Cardiac muscle cell (in vitro differentiated cells and primary cell): ENCODE data around the gene OSBPL5. TPM values are rescaled to one million over a fixed set of nuclear protein-coding genes. Genes with fewer than 3 reads are reported as not detected.

Source experiments
- DNase-seq, 2 donors: peaks; one replicate each; pipeline versions ENCODE4 v3.0.0 to v3.0.0-alpha.2; 2010 to 2017; ENCODE audit warnings: low read depth in 1 of 2, low spot score in 1 of 2
- H3K27ac ChIP-seq: fragments of 200-600 bp; sonication (generic); 2 replicates; pipeline ENCODE4 v1.5.1; 2016
- H3K27me3 ChIP-seq: fragments of 200-600 bp; sonication (generic); 2 replicates; pipeline ENCODE4 v1.6.0; 2016; ENCODE audit warnings: control low read depth
- H3K36me3 ChIP-seq: fragments of 200-600 bp; sonication (generic); 2 replicates; pipeline ENCODE4 v1.5.1; 2016; ENCODE audit warnings: control low read depth
- H3K4me1 ChIP-seq: fragments of 200-600 bp; sonication (generic); 2 replicates; pipeline ENCODE4 v1.8.1; 2017; ENCODE audit warnings: low read depth, mild to moderate bottlenecking, mixed run types
- H3K4me3 ChIP-seq: fragments of 200-600 bp; sonication (generic); 2 replicates; pipeline ENCODE4 v1.5.1; 2016; ENCODE audit warnings: mild to moderate bottlenecking
- H3K9me3 ChIP-seq: fragments of 200-600 bp; sonication (generic); 2 replicates; pipeline ENCODE4 v1.5.1; 2017; ENCODE audit warnings: low read depth, mild to moderate bottlenecking, control low read depth
- polyA plus RNA-seq: library from polyadenylated mRNA; unstranded; fragments of >200 nt; fragmentation: Nextera tagmentation; extraction: Ambion mirVana; gene quantifications from 2 replicates; pipeline ENCODE4 v1.2.1, GENCODE V29; 2016
- total RNA-seq: library from RNA; depleted of rRNA; stranded (reverse); fragments of >200 nt; gene quantifications from 2 replicates; pipeline ENCODE4 v1.2.3, GENCODE V29; 2016
- TF ChIP-seq, protein P1 (sequence below): IDR thresholded peaks from 2 replicates; pipeline ENCODE4 v1.5.1; 2012; ENCODE audit warnings: low read depth, mild to moderate bottlenecking, low read length

OSBPL5 gene
- total and polyA plus RNA-seq, 2 experiments from 2014 or later: 20.9 to 33.9 TPM

DNA sequence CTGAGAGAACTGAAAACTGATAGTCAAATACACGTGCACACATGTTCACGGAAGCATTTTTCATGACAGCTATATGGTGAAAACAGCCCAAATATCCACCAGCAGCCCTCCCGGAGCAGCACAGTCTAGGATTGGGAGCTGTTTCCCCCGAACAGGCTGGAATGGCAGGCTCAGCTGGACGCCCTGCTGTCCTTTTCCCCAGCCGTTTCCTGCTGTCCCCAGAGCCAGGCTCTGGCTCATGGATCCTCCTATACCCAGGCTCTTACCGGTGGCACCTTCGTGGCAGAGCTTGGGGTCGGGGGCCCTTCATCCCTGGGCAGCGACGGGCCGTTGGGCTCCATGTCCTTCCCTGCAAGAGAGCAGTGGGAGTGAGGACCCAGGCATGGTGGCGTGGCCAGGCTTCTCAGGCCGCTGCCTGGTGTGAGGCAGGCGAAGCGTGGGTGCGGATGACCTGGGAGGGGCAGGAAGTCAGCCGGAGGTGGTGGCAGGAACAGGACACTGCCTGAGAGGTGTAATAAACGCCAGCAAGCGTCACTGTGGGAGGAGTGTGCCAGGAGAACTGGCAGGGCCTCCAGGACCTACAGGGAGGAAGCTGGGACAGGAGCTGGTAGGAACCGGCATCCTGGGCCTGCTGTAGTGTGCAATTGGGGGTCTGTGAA is 38.8 kb downstream of the OSBPL5 start:
- TF ChIP-seq, protein P1, sequence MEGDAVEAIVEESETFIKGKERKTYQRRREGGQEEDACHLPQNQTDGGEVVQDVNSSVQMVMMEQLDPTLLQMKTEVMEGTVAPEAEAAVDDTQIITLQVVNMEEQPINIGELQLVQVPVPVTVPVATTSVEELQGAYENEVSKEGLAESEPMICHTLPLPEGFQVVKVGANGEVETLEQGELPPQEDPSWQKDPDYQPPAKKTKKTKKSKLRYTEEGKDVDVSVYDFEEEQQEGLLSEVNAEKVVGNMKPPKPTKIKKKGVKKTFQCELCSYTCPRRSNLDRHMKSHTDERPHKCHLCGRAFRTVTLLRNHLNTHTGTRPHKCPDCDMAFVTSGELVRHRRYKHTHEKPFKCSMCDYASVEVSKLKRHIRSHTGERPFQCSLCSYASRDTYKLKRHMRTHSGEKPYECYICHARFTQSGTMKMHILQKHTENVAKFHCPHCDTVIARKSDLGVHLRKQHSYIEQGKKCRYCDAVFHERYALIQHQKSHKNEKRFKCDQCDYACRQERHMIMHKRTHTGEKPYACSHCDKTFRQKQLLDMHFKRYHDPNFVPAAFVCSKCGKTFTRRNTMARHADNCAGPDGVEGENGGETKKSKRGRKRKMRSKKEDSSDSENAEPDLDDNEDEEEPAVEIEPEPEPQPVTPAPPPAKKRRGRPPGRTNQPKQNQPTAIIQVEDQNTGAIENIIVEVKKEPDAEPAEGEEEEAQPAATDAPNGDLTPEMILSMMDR: no peak
- Histone ChIP-seq H3K4me3 (no peak overlapping the region), H3K36me3 (no peaks in the 10 kb centered on the region), H3K4me1 (no peaks in the 10 kb centered on the region), H3K27ac (no peak overlapping the region), H3K9me3 (no peaks in the 10 kb centered on the region), H3K27me3 (no peaks in the 10 kb centered on the region)
- DNase-seq: no peak

DNA sequence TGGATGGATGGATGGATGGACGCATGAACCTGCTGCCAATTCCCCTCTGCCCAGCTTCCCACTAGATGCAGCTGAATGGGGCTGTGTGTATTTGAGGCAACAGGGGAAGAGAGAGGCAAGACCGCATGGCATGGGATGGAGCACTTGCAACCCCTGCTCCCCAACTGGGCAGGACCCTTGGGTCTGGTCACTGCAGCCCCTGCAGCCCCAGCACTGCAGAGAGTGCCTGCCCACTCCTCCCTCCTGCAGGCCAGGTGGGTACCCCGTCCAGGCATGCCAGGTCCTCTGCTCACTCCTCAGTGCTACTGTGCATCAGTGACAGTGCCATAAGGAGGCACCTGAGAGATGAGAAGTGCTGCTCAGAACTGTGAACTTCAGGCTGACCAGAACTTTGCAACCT is 40.3 kb downstream of the OSBPL5 start:
- H3K36me3 ChIP-seq: no peaks in the 10 kb centered on the region
- DNase-seq: no peak
- H3K27ac ChIP-seq: no peak overlapping the region
- H3K4me1 ChIP-seq: no peaks in the 10 kb centered on the region
- H3K4me3 ChIP-seq: no peak overlapping the region
- TF ChIP-seq, protein P1: no peak
- no peaks in the 10 kb centered on the region for H3K9me3 ChIP-seq
- H3K27me3 ChIP-seq: no peaks in the 10 kb centered on the region

DNA sequence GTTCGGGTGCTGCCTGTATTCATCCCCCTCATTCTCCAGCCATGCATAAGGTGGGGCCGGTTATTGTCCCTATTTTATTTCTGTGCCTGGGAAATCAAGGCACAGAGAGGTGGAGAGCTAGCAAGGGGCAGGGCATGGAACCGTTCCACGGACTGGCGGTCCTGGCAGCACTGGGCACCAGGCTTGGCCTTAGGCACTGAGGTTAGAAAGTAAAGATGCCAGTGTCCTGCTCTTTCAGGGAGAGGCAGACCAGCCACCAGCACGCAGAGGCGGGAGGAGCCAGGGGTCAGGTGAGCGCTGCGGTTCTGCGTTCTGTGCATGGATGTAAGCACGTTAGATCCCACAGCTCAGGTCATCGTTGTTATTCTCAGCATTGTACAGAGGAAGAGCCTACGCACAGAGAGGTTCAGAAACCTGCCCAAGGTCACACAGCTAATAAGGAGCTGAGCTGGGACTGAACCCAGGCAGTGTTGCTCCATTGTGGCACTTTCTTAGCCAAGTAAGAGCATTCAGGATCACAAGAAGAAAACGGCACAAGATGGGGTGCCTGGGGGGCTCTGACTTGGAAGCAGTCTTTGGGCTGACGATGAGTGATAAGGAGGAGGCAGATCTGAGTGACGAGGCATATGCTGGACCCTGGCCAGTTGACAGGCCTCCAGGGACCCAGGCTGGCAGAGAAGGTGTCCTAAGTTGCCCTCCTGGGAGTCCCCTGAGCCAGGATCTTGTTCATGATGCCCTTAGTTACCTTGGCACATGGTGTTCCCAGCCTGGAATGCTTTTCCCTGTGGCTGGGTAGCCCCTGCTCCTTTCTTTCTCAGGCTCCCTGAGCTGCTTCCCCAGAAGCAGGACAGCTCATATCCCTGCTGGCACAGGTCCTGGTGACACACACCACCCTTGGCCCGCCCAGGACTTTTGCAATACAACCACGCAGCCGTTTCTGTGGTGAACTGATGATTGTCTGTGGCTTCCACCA is 41.1 kb downstream of the OSBPL5 start:
- TF ChIP-seq, protein P1: no peak
- peak in 1 of 2 donors; percentile 96 for DNase-seq
- no peaks in the 10 kb centered on the region for H3K27me3 ChIP-seq
- no peaks in the 10 kb centered on the region for H3K9me3 ChIP-seq
- no peaks in the 10 kb centered on the region for H3K4me1 ChIP-seq
- H3K36me3 ChIP-seq: no peaks in the 10 kb centered on the region
- no peak overlapping the region for H3K27ac ChIP-seq
- no peak overlapping the region for H3K4me3 ChIP-seq

DNA sequence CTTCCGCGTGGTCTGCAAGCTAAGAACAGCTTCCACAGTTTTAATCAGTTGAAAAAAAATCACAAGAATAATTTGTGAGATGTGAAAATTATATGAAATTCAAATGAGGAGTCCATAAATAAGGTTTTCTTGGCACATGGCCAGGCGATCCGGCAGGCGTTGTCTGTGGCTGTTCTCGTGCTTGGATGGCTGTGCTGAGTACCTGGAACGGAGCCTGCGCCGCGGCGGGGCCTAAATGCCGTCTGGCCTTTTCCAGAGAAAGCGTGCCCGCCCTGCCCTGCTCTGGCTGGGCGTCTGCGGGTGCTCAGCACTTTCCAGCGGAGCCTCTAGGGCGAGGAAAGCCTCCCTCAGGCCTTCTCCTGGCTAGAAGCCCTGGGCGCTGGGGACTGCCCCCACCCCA is 41.8 kb downstream of the OSBPL5 start:
- H3K27ac ChIP-seq: no peak overlapping the region
- no peaks in the 10 kb centered on the region for H3K36me3 ChIP-seq
- H3K4me1 ChIP-seq: no peaks in the 10 kb centered on the region
- H3K27me3 ChIP-seq: no peaks in the 10 kb centered on the region
- DNase-seq: no peak
- H3K4me3 ChIP-seq: no peak overlapping the region
- TF ChIP-seq, protein P1: no peak
- no peaks in the 10 kb centered on the region for H3K9me3 ChIP-seq

DNA sequence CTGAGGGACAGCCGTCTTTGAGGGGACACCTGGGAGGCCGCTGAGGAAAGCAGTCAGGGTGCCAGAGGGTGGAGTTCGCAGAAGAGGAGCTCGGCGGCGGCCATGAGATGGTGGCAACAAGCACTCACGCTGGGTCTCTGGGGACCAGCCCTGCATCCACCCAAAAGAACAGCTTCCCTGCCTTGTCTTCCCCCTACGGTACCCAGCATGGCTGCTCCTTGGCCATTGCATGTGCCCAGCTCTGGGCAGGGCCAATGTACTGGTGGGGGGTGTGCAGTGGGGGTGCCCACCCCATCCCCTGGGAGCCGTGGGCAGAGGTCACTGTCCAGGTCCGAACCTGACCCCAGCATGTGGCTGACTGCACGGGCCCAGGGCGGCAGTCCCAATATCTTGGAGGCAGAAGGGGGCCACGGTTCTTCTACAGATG is 42.3 kb downstream of the OSBPL5 start:
- Histone ChIP-seq H3K27me3 (no peaks in the 10 kb centered on the region), H3K36me3 (no peaks in the 10 kb centered on the region), H3K4me1 (no peaks in the 10 kb centered on the region), H3K9me3 (no peaks in the 10 kb centered on the region), H3K4me3 (no peak overlapping the region), H3K27ac (no peak overlapping the region)
- DNase-seq: no peak
- TF ChIP-seq, protein P1: no peak
